ENCODE data around the gene SNAP47.

The SNAP47 gene

GRCh38 chr1:227749225-227749624, 14.0 kb downstream of the SNAP47 start:
- DNase-seq (ENCODE audit: low read depth in 3 of 3), result no peak

- no peak for DNase-seq (ENCODE audit: low read depth in 3 of 3)
These were observed 14.9 kb downstream of the SNAP47 start for GRCh38 chr1:227749916-227750710.

GRCh38 chr1:227753999-227754711, 18.9 kb downstream of the SNAP47 start:
- no peak for DNase-seq (ENCODE audit: low read depth in 3 of 3)

- DNase-seq (ENCODE audit: low read depth in 3 of 3), result no peak
These were observed 19.7 kb downstream of the SNAP47 start for GRCh38 chr1:227754958-227755357.

- DNase-seq (ENCODE audit: low read depth in 3 of 3), result no peak
These were observed 21.1 kb downstream of the SNAP47 start for GRCh38 chr1:227756172-227756959.

GRCh38 chr1:227757781-227758180, 22.5 kb downstream of the SNAP47 start:
- no peak for DNase-seq (ENCODE audit: low read depth in 3 of 3)

GRCh38 chr1:227758366-227758765, 23.1 kb downstream of the SNAP47 start:
- DNase-seq (ENCODE audit: low read depth in 3 of 3), result no peak

- no peak for DNase-seq (ENCODE audit: low read depth in 3 of 3)
These were observed 24.4 kb downstream of the SNAP47 start for GRCh38 chr1:227759341-227760300.

- DNase-seq (ENCODE audit: low read depth in 3 of 3), result no peak
These were observed 25.1 kb downstream of the SNAP47 start for GRCh38 chr1:227760377-227760776.

GRCh38 chr1:227761621-227762230, 26.5 kb downstream of the SNAP47 start:
- DNase-seq (ENCODE audit: low read depth in 3 of 3), result no peak

GRCh38 chr1:227762231-227762911, 27.1 kb downstream of the SNAP47 start:
- peak; percentile 70 to 79 (median 71) for DNase-seq (ENCODE audit: low read depth in 3 of 3)

GRCh38 chr1:227763246-227764018, 28.2 kb downstream of the SNAP47 start:
- no peak for DNase-seq (ENCODE audit: low read depth in 3 of 3)

- no peak for DNase-seq (ENCODE audit: low read depth in 3 of 3)
These were observed 28.8 kb downstream of the SNAP47 start for GRCh38 chr1:227764019-227764391.

- no peak for DNase-seq (ENCODE audit: low read depth in 3 of 3)
These were observed 30.2 kb downstream of the SNAP47 start for GRCh38 chr1:227765261-227766014.

- DNase-seq (ENCODE audit: low read depth in 3 of 3), result peak; percentile 36 to 46 (median 39)
These were observed 30.9 kb downstream of the SNAP47 start for GRCh38 chr1:227766015-227766634.

GRCh38 chr1:227766653-227767277, 31.5 kb downstream of the SNAP47 start:
- DNase-seq (ENCODE audit: low read depth in 3 of 3), result no peak

GRCh38 chr1:227767401-227768124, 32.3 kb downstream of the SNAP47 start:
- no peak for DNase-seq (ENCODE audit: low read depth in 3 of 3)

Measured in stimulated activated CD4-positive, alpha-beta T cell treated with anti-CD3 and anti-CD28 coated beads, TNF-alpha, amount 100 ng/mL, for 48 hours (primary cell).